Esophagus muscularis mucosa (tissue), 4 donors: ENCODE measurements around the gene RIC8B.

Source experiments
- CTCF ChIP-seq, 3 experiments: fragments of 200-600 bp in 2 of 3; fragments of 450-650 bp in 1 of 3; sonication (generic) in 2 of 3; IDR thresholded peaks; one replicate each; pipeline ENCODE4 v1.5.1; 2017 to 2019; ENCODE audit warnings: antibody characterized with exemption in 3 of 3, mild to moderate bottlenecking in 2 of 3, moderate library complexity in 1 of 3
- EP300 ChIP-seq: sonication (generic); formaldehyde crosslinking; IDR thresholded peaks from one replicate; pipeline ENCODE4 v1.6.1; 2017; ENCODE audit warnings: antibody characterized with exemption
- POLR2A ChIP-seq: fragments of 450-650 bp; IDR thresholded peaks from one replicate; pipeline ENCODE4 v1.6.1; 2017; ENCODE audit warnings: antibody characterized with exemption, moderate library complexity, mild to moderate bottlenecking, low read depth
- POLR2AphosphoS5 ChIP-seq, 2 donors: sonication (generic); formaldehyde crosslinking; IDR thresholded peaks; one replicate each; pipeline ENCODE4 v1.6.1; 2017; ENCODE audit warnings: antibody characterized with exemption in 2 of 2

DNA sequence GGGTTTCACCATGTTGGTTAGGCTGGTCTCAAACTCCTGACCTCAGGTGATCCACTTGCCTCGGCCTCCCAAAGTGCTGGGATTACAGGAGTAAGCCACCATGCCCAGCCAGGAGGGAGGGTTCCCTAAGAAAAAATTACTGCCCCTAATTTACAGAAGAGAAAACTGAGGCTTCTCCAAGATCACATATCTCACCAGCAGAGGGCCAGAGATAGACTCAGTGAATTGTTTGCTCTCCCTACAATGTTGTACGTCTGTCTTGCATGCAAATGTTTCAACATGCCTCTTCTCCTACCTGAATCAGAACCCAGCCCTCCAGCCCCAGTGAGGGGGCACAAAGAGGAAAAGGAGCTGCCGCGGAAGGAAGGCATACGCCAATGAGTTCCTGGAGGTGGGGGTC lies 132.9 kb downstream of the RIC8B start:
- no peak for TF ChIP-seq EP300
- TF ChIP-seq CTCF (IDR thresholded peaks at IDR 0.05): no peak
- TF ChIP-seq POLR2A: no peak
- TF ChIP-seq POLR2AphosphoS5 (IDR thresholded peaks at IDR 0.05): no peak
